GM18951 (cell line): ENCODE measurements around the gene C2orf68.
A peak's percentile ranks its signal among the peaks of the same experiment; 100 is the strongest.
"Not testable (repeated sequence)": the region's sequence is repeated elsewhere in the genome, so short reads cannot be mapped to it uniquely, and the experiment has no call there.

Source experiments
- POLR2A ChIP-seq: IDR thresholded peaks from 4 replicates; pipeline ENCODE4 v1.6.1; 2011; ENCODE audit warnings: mild to moderate bottlenecking; ENCODE audit not compliant: insufficient read length, insufficient read depth; ENCODE audit errors: extremely low read depth
- in situ Hi-C: fragments of 300-500 bp; cut with MboI; formaldehyde crosslinking; loops from one replicate; pipeline ENCODE4 v1.12.0; 2022; ENCODE audit warnings: low sequenced_read_pairs, mixed read lengths, inconsistent platforms; ENCODE audit not compliant: unreplicated experiment

The C2orf68 gene

DNA sequence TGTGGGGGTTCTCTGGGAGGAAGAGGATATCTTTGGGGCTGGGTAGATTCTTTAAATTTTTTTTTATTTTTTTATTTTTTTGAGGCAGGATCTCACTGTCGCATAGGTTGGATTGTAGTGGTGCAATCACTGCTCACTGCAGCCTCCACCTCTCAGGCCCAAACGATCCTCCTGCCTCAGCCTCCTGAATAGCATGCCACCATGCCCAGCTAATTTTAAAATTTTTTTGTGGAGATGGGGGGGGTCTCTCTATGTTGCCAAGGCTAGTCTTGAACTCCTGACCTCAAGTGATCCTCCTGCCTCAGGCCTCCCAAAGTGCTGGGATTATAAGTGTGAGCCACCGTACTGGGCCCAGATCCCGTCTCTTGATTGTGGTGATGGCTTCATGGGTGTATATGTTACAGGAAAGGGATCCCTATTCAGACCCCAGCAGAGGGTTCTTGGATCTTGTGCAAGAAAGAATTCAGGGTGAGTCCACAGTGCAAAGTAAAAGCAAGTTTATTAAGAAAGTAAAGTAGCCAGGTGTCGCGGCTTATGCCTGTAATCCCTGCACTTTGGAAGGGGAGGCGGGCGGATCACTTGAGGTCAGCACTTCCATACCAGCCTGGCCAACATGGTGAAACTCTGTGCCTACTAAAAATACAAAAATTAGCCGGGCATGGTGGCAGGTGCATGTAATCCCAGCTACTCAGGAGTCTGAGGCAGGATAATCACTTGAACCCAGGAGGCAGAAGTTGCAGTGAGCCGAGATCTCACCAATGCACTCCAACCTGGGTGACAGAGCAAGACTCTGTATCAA, 2.0 kb upstream of the C2orf68 start:
- in situ Hi-C loops = no loop called here
- no peak for TF ChIP-seq POLR2A

DNA sequence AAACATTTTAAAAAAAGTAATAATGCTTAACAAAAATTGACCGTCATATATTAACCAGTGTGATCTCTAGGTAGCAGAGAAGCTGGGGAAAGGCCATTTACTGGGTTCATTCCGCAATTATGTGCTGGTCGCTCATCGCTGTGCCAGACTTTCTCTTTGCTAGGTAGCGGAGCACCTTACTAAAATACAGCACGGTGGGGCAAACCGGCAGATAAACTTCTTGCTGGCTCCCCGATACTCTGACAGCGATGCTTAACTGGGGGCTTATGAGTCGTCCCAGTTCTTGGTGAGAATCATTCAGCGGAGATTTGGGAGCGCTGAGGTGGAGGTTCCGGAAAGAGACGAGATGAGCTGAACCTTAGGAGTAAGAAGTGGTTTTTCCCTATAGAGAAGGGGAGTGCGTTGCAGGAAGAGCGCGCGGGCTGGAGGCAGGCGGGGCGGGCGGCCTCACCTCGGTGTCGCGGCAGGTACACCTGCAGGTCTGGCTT, 605 bp downstream of the C2orf68 start:
- in situ Hi-C loops = no loop called here
- TF ChIP-seq POLR2A = no peak

DNA sequence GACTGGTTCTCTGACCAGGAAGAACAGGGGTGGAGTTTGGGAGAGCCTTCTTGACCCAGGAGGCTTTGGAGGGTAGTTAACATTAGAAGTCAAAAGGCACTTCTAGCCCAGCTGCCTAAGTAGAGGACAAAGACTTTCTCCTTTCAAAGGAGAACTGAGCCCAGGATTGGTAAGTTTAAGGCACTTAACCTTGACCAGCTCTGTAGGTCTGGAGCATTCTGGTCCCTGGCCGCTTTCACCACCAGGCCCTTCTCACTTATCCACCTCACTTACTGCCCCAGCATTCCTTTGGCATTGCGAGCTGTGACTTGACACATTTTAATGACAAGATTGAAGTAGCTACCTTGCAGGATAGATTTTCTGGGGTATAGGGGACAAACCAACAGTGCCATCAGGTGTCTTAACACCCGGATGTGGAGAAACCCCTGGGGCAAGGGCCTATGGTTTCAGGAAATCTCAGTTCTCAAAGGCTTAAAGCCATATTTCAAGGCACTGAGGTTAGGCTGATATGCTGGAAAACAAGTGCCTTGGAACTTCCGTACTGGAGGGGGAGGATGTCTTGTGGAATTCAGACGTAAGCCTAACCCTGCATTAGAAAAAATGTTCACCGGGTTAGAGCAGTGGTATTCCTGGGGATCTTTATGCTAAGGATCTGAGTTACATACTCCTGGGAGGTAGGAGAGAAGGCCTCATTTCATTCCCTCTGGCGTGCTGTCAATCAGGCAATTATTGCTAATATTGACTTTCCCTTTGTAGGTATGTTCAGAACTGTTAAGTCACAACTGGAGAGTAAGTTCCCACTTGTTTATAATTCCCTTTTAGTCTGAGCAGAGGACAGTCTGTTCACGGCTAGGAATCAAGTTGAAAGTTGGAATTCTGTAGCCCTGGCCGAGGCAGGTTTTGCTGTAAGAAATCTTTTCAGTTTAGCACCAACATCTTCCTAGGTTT, 4.3 kb downstream of the C2orf68 start:
- no peak for TF ChIP-seq POLR2A
- in situ Hi-C loops = no loop called here

DNA sequence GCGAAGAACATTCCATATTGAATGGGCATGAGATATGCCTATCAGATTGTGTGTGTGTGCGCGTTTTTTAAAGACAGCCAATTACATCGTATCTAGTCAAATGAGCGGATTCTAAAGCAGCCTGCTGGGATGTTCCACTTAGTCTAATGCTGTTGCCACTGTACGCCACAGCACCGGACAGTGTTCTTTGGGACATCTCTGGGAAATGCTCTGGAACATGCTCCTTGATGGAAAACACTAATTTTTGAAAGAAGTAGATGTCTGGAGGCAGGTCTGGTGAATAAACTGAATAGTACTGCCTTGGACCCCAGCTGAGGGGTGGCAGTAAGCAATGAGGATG, 5.8 kb downstream of the C2orf68 start:
- in situ Hi-C loops = no loop called here

DNA sequence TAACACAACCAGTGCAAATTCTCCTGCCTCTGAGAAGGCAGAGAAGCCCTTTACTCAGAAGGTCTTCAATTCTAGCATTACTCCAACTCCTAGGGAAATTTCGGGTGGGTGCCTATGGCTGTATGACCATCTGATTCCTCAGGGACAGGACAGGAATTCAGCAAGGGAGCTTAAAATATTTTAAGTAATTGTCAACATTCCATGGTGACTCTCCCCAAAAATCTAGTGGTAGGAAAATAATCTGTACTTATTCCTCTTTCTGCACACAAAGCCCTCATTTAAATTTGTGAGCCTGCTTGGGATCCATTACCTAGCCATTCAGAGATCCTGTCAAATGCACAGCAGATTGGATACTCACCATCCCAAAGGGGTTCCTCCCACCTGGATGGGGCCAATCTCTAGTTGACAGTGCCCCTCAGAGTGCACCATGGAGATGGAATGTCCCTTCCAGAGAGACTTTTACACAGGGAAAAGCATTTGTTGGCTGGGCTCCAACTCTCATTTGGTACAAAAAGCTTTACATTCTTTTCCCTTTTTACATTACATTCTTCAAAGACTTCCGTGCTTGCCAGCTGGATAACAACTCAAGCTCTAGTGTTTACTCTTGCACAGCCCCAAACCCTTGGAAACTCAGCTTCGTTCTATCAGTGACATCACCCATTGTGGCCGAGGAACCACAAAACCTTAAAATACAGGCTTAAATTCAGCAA, 6.3 kb downstream of the C2orf68 start:
- TF ChIP-seq POLR2A = no peak
- in situ Hi-C loops = no loop called here

More for the DNA sequence above, 5.8 kb downstream of the C2orf68 start:
- TF ChIP-seq POLR2A = no peak

DNA sequence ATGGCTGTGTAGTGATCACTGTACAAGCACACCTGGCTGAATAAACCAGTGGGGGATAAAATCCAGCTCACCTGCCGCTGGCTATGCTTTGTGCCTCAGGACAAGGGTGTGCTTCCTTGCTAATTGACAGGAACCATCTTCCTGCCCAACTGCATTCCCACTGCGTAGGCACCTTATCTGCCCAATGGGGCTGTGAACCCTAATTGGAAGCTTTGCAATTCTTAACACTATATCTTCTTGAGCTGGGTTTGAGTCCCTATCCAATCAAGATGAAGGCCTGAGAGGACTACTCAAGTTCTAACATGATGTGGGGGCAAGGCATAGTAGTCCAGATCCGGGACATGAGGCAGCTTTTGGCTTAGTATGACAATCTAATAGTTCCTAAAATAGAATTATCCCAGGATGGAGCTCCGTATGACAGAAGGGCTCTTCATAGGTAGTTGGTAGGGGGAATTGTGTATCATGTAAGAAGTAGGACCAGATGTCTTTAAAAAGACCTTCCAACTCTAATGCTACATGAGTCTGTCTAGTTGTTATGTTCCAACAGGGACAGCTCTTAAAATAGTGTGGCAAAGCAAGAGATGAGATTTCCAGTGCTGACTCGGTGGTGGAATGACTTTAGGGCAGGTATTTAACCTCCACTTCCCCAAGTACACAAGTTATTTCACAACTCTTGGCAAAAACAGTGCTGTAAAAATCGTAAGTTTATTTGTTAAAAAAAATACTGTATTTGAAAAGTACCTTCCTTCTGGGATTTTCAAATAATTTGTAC, 7.1 kb downstream of the C2orf68 start:
- TF ChIP-seq POLR2A = no peak
- in situ Hi-C loops = no loop called here

DNA sequence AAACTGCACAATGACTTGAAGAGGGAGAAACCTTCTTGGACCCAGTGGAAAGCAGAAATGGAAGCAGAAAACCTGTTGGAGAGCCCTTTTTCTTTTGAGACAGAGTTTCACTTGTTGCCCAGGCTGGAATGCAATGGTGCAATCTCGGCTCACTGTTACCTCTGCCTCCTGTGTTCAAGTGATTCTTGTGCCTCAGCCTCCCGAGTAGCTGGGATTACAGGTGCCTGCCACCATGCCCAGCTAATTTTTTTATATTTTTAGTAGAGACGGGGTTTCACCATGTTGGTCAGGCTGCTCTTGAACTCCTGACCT, 7.8 kb downstream of the C2orf68 start:
- in situ Hi-C loops = not testable (repeated sequence)

DNA sequence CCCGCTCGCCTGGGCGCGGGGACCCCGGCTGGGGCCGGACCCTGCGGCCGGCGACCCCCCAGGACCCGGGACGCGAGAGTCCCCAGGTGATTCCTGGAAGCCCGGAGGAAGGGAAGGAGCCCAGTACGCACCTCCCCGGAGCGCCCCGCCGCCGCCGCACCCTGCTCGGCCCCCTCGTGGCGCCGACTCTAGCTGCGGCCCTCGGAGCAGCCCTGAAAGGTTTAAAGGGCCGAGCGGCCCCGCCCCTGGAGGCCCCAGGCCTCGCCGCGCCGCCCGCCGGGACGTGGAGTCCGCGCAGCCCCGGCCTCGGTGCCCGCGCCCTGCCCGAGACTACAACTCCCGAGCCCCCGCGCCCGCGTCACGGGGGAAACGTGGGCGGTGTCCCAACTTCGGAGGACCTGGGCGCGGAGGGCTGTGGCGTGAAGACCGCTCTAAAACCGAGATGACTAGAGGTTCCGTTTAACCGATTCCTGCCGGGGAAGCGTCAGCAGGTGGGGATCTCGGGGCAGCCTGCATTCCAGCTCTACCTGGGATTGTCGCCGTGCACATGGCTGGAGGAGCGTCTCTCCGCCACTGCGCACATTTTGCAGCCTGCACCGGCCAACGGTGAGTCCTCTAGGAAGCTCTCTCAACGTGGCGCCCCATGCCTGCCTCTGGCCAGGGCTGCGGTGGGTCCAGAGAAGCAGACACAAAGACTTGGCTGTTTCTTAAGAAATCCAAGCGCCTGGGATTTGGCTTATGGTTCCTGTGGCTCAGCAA, 9.2 kb downstream of the C2orf68 start, which contains the start of gene TMEM150A:
TMEM150A (minus strand) TSS at position 223 of the 759 bp plus-strand sequence. CDS start 750 bp downstream, outside the sequence.
- in situ Hi-C loops = no loop called here
- peak; percentile 63 for TF ChIP-seq POLR2A

DNA sequence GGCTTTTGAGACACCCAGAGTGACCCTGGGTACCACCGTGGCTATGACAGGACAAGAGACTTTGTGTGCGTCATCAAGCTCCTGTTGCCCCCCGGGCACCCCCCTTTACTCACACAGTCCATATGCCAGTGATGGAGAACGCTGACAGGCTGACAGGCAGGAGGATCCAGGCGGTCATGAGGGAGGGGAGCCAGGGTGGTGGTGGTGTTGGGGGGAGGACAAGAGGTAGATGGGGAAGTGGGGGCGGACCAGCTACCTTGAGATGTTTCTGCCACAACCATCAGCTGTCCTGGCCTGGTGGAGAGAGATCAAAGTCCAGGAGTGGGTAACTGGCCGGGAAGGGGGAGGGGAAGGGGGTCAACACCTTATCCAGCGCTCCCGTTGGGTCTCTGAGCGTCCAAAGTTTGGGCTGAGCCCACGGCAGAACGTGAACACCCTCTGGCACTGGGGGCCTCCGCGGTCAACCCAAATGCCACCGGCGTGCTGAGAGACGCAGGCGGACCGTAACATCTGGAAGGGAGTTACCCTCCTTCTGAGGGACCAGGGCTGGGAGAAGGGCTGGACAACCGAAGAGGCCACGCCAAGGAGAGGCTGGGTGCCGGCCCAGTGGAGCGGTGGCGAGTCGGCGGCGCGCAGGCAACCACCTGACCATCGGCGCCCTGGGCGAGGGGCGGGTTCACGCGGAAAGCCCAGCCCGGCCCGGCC, 9.9 kb downstream of the C2orf68 start:
- TF ChIP-seq POLR2A = no peak
- in situ Hi-C loops = no loop called here

DNA sequence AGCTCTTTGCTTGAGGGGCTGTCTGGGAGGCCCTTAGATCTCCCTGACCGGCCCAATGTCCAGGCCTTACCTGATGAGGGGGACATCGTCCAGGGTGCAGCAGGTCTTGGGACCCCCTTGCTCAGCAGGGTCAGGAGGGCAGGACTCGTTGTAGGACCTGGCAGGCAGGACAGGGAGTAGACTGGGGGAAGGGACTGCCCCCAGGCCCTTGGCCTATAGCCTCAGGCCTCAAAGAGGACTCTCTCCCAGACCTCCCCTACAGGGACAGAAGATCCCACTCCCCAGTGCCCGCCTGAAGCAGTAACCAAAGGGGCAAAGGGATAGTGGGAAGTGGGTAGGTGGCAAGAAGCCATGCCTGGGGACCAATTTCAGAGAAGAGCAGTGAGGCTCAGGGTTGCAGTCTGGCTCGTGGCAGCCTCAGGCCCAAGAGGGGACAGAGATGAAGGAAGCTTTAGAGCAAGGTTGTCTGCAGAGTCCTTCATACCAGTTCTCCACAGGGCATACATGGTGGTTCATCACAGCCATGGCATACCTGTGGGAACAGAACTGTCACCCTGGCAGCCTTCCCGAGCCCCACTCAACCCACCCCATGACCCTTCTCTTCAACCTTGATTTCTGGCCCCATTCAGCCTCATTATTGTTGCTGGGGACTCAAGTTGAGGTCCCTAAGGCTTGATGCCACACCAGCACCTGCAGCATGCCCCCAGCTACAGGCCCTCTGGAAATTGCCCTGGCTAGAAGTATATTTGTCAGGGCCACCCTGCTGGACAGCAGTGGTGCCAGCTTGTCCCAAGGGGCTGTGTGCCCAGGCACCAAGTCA, 10.7 kb downstream of the C2orf68 start:
- in situ Hi-C loops = no loop called here
- no peak for TF ChIP-seq POLR2A

DNA sequence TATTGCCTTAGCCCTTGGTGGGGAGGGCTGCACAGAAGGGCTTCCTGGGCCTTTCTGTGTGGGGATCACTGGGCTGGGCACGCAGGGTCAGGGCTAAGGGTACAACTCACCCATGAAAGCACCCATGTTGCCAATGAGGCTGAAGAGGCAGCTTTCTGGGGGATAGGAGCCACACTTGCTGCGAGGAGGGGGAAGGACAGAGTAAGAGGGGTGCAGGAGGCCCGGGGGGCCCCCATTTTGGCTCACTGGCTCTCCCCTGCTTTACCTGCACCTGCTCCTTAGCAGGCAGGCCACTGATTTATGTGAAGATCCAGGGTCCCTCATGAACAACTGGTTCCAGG, 11.7 kb downstream of the C2orf68 start:
- no peak for TF ChIP-seq POLR2A
- in situ Hi-C loops = no loop called here
